Coronary artery (tissue), 2 donors: Measurements from ENCODE around the gene MYOM1.
"Not testable (repeated sequence)": the region's sequence is repeated elsewhere in the genome, so short reads cannot be mapped to it uniquely, and the experiment has no call there.

Source experiments
- DNase-seq: peaks from one replicate; pipeline ENCODE4 v3.0.0-alpha.2; 2017; ENCODE audit warnings: low spot score
- H3K27ac ChIP-seq, 2 donors: fragments of 200-600 bp; sonication (generic); one replicate each; pipeline ENCODE4 v1.5.1; 2016 to 2019
- H3K4me3 ChIP-seq: fragments of 200-600 bp; sonication (generic); 2 replicates; pipeline ENCODE4 v1.5.1; 2016; ENCODE audit warnings: mild to moderate bottlenecking, moderate library complexity
- CTCF ChIP-seq: fragments of 200-600 bp; sonication (generic); IDR thresholded peaks from one replicate; pipeline ENCODE4 v1.5.1; 2019; ENCODE audit warnings: antibody characterized with exemption

Gene MYOM1

GRCh38 chr18:3081584-3081991 lies 138.2 kb downstream of the MYOM1 start:
- no peak for TF ChIP-seq CTCF
- Histone ChIP-seq H3K4me3 (no peak overlapping the region), H3K27ac (no peak overlapping the region)
- no peak for DNase-seq

GRCh38 chr18:3079653-3080052 lies 140.1 kb downstream of the MYOM1 start:
- Histone ChIP-seq H3K27ac (no peak overlapping the region), H3K4me3 (no peak overlapping the region)
- DNase-seq = no peak
- no peak for TF ChIP-seq CTCF

GRCh38 chr18:3075491-3075890 lies 144.3 kb downstream of the MYOM1 start:
- Histone ChIP-seq H3K27ac (no peak overlapping the region), H3K4me3 (no peak overlapping the region)
- TF ChIP-seq CTCF = no peak
- DNase-seq = no peak

GRCh38 chr18:3074087-3074486 lies 145.7 kb downstream of the MYOM1 start:
- Histone ChIP-seq H3K4me3 (no peak overlapping the region), H3K27ac (no peak overlapping the region)
- DNase-seq = no peak
- TF ChIP-seq CTCF = no peak

- not testable (repeated sequence) for H3K4me3 ChIP-seq, H3K27ac ChIP-seq, DNase-seq
These were observed 146.4 kb downstream of the MYOM1 start for GRCh38 chr18:3073353-3073752.

- no peak for DNase-seq
- no peak for TF ChIP-seq CTCF
These were observed 148.1 kb downstream of the MYOM1 start for GRCh38 chr18:3071676-3072075.

GRCh38 chr18:3069671-3070433 lies 149.9 kb downstream of the MYOM1 start:
- DNase-seq = no peak
- Histone ChIP-seq H3K4me3 (no peak overlapping the region), H3K27ac (no peak overlapping the region)
- TF ChIP-seq CTCF = no peak

More at GRCh38 chr18:3071676-3072075, 148.1 kb downstream of the MYOM1 start:
- Histone ChIP-seq H3K27ac (no peak overlapping the region), H3K4me3 (no peak overlapping the region)
